Stimulated activated CD4-positive, alpha-beta T cell treated with anti-CD3 and anti-CD28 coated beads, Interleukin-12 subunit alpha, Interleukin-12 subunit beta, amount 100 ng/mL, for 48 hours (primary cell): ENCODE measurements around the gene FARS2.

Experiments used
- DNase-seq, 3 donors: peaks; one replicate each; pipeline ENCODE4 v3.0.0-alpha.2; 2020; ENCODE audit warnings: low read depth in 2 of 3, low spot score in 1 of 3

FARS2 gene

DNA sequence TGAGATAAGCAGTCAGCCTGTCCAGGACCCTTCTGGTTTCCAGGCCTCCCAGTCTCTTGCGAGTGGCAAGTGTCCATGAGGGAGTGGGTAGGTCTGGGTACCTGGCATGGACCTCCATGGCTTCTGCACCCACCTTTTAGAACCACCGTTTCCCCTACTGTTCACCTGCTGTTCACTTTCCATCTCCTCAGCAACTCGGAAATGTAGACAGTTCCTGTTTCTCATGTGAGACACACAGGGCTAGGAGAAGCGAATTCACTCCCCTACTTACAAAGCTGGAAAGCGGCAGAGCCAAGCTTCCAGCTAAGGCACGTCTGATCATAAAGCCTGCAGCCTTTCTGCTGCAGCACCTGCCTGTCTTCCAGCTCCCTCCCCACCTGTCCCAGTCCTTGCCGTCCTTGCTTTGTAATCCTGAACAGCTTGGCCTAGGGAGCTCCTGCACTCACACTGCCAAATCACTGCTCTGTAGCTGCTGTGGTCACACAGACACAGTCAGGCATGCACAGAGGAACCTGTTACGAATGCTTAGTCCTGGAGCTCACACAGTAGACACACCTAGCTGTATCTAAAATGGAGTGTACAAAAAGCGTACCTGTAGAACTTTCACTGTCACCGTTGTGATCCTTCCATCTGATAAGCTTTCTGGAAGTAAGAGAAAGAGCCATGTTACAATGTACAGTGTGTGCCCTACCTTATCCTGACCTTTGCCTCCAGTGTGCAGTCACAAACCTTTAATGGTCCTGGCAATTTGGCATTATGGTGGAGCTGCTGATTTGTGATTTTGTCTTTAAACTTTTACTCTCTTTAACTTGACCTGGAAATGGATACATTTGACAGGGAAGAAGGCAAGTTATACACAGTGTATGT lies 451.3 kb downstream of the FARS2 start:
- DNase-seq: no peak

DNA sequence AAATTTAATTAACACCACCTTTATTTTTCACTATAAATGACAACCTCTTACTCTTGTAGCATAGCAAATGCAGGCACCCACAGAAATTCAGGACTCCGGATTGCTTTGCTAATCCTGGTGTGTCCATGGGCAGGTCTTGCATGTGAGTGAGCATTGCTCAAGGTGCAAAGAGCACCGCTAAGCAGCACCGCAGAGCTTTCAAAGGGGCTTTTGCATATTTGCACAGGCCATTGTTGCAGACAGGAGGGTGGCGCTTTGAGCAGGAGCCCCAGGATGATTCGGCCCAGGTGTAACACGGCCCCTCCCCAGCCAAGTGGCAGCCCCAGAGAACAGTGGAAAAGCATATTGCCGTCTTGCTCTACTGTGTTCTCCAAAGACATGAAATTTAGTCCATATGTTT lies 452.2 kb downstream of the FARS2 start:
- DNase-seq: no peak

DNA sequence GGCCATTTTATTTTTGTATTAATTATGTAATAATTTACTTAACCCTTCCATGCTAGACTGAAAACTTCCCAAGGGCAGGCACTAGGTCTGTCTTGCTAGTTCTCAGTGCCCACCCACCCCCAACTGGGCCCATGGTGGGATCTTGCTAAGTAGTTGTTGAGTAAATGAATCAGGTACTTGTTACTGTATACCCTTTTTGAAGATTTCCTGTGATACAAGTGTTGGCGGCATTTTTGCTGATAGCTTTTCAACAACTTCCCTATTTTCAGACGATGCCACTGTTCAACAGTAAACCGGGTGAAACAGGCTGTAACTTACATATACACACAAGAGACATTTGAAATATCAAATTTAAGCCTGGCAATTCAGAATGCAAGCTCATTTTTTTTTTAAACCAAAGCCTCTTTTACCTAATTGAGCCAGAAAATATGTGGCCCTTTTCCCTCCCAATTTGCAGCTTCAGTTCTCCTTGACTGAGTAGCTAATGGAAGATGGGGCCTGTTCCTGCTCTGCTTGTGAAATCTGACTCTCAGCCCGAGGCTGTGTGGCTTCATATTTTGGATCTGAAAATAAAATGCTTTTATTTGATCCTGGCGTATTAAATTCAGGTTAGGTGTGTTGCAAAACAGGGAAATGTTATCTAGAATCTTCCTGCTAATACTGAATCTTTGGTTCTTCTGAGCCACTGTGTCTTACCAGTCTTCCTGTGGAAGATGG lies 457.1 kb downstream of the FARS2 start:
- DNase-seq: no peak

DNA sequence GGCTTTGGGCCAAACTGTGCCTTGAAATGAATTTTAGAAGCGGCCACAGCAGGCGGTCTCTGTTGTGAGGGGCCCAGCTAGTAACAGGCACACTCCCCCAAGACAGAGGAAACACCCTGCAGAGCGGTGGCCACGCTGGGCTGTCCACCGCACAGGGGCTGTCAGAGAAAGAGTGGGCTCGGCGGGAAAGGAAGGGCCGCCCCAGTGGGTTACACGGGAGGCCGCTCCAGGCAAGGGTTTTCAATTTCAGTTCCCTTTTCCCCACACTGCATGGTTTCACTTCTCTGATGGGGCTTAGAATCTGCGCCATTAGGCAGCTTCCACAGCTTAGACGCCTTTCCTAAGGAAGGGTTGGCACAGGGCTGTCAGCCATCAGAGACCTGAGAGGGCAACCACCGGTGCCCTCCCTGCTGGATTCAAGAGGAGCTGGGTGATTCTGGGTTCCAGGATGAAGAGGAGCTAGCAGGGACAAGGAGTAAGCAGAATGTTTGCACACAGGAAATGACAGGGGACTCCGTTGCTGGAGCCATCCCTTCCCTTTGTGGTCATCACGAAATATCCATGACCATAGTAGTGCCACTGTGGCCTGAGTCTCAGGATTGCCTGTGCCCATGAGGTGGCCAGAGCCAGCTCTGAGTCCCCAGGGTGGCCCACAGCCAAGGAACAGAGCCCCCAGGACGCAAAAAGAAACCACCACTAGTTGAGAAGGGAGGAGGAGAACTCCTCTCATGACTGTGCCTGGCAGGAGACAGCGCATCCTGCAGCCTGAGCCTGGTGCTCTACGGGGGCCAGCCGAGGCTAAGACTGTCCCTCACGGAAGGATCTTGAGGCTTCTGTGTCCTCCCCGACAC lies 462.8 kb downstream of the FARS2 start:
- no peak for DNase-seq

DNA sequence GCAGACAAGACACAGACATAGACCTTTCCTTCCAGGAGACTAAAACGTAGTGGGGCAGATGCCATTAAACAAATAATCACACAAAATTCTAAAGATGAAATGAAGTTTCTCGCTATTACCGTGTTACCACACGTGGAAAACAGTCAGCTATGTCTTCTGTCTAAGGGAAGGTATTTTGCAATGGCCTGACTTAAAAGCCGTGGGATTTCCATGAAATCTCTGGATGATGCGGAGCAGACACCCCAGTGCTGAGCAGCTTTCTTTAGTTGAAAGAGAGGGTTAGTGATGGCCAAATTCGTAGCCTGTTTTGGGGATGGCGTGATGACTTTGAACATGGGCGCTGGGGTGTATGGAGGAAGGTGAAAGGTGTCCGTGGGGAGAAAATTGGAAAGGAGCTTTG lies 463.6 kb downstream of the FARS2 start:
- no peak for DNase-seq

DNA sequence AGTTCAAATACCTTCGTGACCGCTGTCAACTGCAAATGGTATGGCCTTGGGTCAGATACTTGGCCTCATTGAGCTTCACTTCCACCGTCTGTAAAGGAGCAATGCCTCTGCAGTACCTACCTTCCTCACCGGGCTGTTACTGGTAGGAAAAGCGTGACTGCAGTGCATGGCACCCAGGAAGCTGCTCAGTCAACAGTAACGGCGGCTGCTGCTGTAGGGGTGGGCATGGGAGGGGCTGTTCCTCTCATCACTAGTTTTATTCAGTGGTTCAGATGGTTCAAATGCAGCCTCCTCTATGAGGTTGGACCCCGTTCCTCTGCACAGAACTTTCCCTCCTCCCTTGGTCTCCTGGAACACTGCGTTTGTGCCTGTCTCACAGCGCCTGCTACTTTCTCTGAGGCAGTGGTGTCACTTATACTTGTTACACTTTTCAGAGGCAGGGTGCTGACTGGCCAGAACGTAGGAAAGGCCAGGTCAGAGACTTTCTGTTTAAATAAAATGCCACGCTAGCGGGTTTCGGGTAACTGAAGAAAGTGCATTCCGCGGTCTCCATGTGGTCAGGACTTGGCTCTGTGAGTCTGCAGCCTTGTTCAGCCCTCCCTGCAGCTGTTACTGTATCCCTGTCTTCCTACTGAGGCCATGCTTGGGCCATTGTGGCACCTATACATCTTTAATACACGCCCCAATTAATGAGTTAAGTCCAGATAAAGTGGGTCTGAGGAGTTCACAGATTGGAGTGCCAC lies 465.8 kb downstream of the FARS2 start:
- DNase-seq: no peak

DNA sequence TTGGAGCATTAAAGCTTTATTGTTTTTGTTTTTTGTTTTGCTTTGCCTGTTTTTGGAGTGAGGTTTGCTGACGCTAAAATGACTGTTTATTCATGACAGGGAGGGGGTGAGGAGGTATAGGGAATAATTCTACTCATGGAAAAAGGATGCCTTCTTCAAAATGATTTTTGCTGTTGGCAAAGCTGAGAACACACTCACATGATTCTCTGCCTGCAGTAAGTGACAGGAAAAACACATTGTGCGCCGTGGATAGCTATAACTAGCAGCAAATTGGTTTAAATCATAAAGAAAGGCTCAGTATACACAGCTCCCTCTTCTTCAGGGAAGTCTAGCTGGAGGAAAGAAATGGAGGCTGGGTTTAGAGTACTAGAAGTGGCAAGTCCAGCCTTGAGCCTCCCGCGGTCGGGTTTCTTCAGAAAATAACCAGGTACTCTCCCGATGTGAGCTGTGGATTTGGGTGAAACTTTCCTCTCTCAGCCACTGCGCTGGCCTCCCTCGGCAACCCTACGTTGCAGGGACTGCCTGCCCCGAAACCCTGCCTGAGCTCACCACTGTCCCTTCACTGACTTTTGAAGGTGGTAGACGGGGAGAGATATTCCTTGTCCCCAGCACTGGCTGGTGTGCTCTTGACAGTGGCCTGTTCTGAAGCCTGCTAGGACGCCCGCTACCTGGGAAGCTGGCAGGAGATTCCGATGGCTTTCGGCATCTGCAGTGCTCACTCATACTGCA lies 467.2 kb downstream of the FARS2 start:
- DNase-seq: no peak

DNA sequence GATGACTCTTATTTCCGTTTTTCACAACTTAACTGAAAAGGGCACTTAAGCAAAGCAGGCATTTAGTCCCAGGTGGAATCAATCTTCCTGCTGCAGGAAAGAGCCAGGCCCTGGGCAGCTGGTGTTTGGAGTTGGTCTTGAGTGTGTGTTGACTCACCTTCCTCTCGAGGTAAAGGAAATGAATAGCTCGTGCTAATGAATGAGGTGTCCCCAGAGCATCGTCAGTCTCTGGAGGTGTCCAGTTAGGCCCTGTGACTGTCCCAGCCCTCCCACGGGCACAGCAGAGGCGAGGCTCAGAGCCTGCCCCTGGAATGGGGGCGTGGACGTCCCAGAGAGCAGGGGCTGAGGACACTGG lies 467.7 kb downstream of the FARS2 start:
- no peak for DNase-seq

DNA sequence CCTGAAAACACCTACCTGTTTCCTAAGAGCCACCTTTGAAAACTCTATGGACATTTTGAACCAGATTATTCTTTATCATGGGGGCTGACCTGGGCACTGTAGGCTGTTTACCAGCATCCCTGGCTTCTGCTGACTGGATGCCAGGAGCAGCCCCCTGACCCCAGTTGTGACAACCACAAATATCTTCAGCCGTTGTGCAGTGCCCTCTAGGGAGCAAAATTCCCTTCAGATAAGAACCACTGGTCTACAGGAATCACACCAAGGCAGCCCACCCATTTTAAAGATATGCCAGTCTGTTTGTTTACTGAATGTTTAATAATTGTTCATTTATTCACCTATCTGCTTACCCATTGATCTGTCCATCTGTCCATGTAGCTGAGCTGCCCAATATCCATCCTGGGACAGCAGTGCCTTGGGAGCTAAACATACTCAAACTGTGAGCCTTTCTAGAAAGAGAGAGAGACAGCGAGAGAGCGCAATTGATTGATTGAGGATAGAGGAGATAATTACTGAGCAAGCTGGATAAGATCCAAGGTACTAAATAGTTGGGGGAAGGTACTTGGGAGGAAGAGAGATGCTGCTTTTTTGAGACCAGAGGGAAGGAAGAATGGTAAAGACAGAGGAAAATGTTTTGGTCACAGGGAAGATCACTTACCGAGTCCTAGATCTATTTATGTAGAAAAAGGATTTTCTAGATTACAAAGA lies 468.7 kb downstream of the FARS2 start:
- no peak for DNase-seq

DNA sequence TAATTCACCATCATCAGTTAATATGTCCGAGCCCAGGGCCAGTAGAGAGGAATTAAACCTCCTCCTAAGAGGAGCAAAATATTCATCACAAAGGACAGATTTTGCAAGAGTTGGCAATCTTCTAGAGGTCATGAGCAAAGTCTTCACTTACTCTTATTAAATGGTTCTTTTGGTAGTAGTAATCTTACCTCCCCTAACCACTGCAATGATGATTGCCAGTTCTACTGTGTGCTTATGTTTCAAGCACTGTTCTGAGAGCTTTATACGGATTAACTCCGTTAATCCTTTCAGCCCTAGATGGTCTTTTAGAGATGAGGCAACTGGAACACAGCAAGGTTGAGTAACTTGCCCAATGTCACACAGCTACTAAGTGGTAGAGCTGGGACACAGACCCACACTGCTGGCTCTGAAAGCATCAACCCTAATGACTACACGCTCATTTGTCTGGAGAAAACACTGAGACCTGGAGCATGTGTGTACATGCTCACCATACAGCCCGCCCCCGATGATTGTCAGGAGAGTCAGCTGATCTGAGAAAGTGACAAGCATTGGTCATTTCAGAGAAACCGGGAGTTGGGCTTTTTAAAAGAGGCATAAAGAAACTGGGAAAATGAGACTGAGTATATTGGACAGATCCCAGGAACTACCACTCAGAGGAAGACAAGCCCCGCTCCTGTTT lies 469.4 kb downstream of the FARS2 start:
- DNase-seq: no peak

DNA sequence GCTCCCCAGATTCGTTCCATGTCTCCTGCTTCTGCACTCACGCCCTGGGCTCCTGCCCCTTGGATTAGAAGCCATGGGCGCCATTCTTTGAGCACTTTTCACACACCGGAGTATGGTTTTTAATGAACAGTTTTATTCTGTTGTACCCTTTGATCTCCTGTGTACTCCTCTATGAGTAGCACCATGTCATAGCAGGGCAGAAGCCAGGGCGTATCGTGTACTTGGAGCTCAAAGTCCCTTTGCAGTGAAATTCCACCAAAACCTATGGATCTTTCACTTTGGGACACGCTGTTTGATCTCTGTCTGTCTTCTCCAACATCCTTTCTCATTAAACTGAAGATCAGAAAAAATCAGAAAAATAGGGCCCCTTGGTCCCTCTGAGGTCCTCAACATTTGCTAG lies 470.1 kb downstream of the FARS2 start:
- no peak for DNase-seq

DNA sequence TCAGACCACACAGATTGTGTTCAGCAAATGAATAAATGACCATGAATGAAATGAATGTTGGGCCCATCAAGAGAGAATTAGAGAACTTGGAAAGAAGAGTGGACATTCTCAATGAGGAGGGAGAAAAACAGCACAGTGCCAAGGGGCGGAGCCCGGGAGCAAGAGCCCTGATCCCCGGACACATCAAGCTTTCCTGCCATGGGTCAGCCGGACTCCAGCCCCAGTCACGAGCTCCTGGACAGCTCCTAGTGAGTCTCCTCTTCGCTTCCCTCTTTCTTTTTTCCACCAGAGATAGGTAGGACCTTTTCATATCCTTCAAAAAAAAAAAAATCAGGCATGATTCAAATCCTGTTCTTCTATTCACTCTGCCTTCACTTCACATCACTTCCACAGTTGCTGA lies 471.2 kb downstream of the FARS2 start:
- no peak for DNase-seq

DNA sequence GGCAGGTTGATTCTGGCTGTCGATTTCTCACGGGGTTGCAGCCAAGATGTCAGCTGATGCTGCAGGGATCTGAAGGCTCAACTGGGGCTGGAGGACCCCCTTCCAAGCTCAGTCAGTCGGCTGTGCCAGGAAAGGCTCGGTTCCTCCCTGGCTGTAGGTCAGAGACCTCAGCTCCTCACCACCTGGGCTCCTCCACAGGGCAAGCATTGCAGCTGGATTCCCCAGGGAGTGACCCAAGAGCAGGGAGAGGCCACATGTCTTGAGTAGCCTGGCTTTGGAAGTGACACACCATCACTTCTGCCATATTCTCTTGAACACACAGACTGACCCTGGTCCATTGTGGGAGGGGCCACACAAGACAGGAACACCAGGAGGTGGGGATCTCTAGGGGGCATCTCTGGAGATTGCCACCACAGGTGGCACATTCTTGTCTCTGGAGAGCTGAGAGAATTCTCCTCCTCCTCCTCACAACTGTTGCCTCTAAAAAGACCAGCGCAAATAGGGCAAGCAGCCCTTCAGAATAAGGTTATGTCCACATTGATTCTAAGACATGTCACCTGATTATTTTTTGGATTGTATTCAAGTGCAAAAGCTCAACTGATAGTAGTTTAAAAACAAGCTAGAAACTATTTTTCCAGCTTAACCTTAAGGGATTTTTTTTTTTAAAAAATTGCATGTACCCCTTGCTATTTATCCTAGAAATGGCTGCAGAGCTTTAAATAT lies 474.9 kb downstream of the FARS2 start:
- DNase-seq: no peak

DNA sequence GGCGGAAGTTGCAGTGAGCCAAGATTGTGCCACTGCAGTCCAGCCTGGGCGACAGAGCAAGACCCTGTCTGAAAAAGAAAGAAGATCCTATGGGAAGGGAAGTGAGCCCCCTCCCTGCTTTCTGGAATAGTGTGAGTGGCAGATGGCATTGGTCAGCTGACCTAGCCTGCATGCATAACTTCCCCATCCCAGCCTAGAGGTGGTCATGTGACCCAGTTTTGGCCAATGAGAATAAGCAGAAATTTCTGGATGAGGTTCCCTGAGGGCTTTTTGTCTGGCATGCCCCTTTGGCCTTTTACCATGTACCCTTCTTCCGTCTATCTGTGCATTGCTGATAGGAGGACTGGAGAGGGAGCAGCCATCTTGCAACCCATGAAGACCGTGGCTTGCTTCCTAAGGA lies 476.1 kb downstream of the FARS2 start:
- no peak for DNase-seq

DNA sequence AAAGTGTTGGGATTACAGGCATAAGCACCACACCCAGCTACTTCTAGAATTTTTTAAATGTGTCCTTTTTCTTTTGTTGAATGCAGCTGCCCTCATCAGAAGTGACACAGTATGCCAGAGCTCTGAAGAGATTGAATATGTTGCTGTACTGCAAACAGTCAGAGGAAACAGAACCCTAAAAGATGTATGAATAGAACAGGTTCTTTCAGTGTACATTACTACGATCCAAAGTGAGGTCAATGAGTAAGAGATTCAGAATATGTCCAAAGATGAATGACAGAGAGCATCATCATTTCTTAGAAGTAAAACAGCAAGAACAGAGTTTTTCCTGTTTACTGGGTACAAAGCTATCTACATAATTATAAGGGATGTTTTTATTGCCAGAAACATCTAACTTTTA lies 476.9 kb downstream of the FARS2 start:
- no peak for DNase-seq

DNA sequence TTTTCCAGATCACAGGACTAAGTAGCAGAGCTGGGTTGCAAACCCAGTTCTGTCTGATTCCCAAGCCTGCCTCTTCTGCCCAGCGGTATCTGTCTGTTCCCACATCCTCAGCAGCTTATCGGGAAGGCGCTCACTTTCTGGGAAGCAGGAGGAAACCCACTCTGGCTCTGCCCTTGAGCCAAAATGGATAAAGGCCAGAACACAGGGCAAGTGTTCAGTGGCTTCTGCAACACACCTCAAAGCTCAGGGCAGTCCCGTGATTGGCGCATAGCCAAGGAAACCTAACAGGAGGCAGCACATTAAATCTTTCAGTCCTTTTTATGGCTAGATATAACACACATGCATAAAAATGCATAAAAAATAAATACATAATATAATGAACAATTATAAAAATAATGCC lies 483.2 kb downstream of the FARS2 start:
- DNase-seq: no peak

DNA sequence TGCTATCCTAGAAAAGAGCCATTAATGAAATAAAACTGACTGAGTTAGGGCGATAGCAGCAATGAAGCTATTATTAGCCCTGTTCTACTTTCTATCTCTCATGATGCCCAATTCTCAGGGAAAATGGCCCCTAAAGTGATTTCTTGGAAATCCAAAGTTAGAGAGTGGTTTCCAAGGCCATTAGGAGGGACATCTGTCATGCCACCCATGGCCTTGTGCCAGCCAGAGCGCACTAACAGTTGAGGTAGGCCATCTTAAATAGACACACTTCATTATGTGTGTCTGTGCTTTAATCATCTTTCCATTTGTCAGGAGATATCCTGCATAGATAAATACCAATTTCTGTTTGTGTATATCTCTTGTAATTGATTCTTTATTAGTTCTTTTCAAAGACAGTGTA lies 483.8 kb downstream of the FARS2 start:
- no peak for DNase-seq

DNA sequence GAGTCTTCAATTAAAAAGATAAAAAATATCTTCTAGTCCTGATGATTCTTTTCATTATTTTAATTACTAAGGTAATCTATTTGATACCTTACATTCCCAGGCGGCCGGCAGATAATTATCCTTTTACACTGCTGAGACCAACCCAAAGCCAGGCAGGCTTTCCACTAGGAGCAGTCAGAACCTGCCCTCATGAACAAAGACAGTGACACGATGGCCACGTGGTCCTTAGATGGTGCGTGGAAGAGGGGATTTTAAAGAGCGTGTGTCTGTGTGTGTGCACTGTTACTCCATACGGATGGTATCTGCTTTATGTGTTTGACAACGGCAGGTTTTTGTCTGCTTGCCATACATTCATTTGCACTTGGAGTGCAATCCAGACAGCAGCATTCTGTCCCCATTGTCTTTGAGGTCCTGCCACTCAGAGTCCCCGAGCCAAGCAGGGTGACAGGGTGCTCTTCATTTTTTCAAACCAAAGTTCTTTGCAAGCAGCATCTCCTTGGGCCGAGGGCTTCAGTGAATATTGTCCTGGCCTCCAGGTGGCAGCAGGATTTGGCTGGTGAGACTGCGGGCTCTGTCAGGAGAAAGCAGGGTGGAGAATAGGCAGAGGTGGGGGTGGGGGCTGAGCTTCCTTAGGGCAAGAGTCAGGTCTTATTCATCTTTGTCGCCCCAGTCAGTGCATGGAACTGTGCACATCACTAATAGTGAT lies 484.9 kb downstream of the FARS2 start:
- DNase-seq: no peak
